Breast epithelium (tissue), 4 donors: Measurements from ENCODE around the gene GPR162. TPM values are rescaled to one million over a fixed set of nuclear protein-coding genes. Genes with fewer than 3 reads are reported as not detected.

ENCODE experiments used
- DNase-seq, 2 donors: peaks; one replicate each; pipeline ENCODE4 v3.0.0-alpha.2; 2019; ENCODE audit warnings: low spot score in 2 of 2
- H3K27ac ChIP-seq, 2 donors: fragments of 200-600 bp; sonication (generic) in 1 of 2; one replicate each; pipeline ENCODE4 v1.5.1; 2016 to 2019; ENCODE audit warnings: mild to moderate bottlenecking in 1 of 2
- H3K27me3 ChIP-seq, 2 donors: fragments of 200-600 bp; sonication (generic) in 1 of 2; one replicate each; pipeline versions ENCODE4 v1.5.1 to v1.6.0; 2017 to 2019; ENCODE audit warnings: control low read depth in 1 of 2, mild to moderate bottlenecking in 1 of 2
- H3K36me3 ChIP-seq: fragments of 200-600 bp; one replicate; pipeline ENCODE4 v1.5.1; 2019
- H3K4me1 ChIP-seq, 2 donors: fragments of 200-600 bp; sonication (generic); one replicate each; pipeline ENCODE4 v1.5.1; 2016 to 2019; ENCODE audit warnings: control low read depth in 1 of 2
- H3K4me3 ChIP-seq, 3 donors: fragments of 200-600 bp; sonication (generic); 1 replicate in 2 of 3; 2 replicates in 1 of 3; pipeline ENCODE4 v1.5.1; 2016 to 2019; ENCODE audit warnings: mild to moderate bottlenecking in 3 of 3, moderate library complexity in 2 of 3
- H3K9me3 ChIP-seq, 2 donors: fragments of 200-600 bp; sonication (generic) in 1 of 2; one replicate each; pipeline ENCODE4 v1.5.1; 2016 to 2019; ENCODE audit warnings: control low read depth in 1 of 2
- POLR2A ChIP-seq: fragments of 450-650 bp; IDR thresholded peaks from one replicate; pipeline ENCODE4 v1.6.1; 2016; ENCODE audit warnings: antibody characterized with exemption, mild to moderate bottlenecking, moderate library complexity
- POLR2AphosphoS5 ChIP-seq, 3 donors: sonication (generic); formaldehyde crosslinking; IDR thresholded peaks; one replicate each; pipeline ENCODE4 v1.6.1; 2017; ENCODE audit warnings: antibody characterized with exemption in 3 of 3
- intact Hi-C: fragments of 100-400 bp; cut with DNase I; formaldehyde crosslinking; loops from one replicate; pipeline ENCODE4 v1.15.1; 2023; ENCODE audit warnings: low total_unique reads
- total RNA-seq, 3 donors: library from RNA; depleted of rRNA; stranded (reverse); fragments of >200 nt; gene quantifications; one replicate each; pipeline ENCODE4 v1.1.0, GENCODE V29; 2016
- TF ChIP-seq, protein P1 (sequence below), 3 donors: fragments of 450-650 bp; IDR thresholded peaks; one replicate each; pipeline ENCODE4 v1.5.1; 2016 to 2017; ENCODE audit warnings: antibody characterized with exemption in 3 of 3, mild to moderate bottlenecking in 3 of 3, moderate library complexity in 3 of 3

The GPR162 gene
- total RNA-seq, result 1 to 10 TPM; 2.6 to 4.2 (median 4.1) TPM

DNA sequence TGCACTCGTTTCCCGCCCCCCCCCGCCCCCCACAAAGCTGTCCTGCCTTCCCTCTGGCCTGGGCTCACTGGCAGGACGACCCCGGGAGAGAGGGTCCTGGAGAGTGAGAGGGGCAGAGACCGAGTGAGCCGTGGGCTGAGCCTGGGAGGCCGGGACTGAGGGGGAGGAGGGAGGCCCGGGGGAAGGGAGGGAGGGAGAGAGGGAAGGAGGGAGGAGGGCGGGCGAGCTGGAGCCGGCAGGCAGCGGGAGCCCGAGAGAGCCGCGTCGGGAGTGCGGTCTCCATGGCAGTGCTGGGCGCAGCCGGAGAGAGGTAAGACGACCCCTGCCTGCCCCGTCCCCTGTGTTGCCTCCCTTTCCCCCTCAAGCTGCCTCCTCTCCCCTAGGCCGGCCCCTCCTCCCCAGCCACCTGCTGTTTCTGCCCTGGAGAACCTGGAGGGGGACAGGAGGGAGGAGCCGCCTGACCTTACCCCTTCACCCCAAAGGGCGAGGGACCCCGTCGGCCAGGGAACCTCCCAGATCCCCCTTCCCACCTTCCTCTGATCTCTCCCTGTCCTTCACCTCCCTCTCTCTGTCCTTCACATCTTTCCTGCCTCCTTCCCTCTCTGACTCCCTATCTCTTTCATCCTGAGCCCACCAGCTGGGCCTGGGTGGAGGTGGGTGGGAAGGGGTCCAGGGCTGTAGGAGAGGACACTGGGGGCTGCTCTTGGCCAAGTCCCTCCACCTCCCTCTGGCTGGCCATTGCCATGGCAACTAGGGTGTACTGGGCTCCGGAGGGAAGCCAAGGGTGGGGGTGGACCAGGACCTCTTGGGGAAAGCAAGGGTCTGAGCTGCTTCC, at the start of gene GPR162:
Gene GPR162, plus strand, starts transcription at position 231 of the 835 bp plus-strand sequence. CDS start 2,078 bp downstream, outside the sequence.
- TF ChIP-seq, protein P1, sequence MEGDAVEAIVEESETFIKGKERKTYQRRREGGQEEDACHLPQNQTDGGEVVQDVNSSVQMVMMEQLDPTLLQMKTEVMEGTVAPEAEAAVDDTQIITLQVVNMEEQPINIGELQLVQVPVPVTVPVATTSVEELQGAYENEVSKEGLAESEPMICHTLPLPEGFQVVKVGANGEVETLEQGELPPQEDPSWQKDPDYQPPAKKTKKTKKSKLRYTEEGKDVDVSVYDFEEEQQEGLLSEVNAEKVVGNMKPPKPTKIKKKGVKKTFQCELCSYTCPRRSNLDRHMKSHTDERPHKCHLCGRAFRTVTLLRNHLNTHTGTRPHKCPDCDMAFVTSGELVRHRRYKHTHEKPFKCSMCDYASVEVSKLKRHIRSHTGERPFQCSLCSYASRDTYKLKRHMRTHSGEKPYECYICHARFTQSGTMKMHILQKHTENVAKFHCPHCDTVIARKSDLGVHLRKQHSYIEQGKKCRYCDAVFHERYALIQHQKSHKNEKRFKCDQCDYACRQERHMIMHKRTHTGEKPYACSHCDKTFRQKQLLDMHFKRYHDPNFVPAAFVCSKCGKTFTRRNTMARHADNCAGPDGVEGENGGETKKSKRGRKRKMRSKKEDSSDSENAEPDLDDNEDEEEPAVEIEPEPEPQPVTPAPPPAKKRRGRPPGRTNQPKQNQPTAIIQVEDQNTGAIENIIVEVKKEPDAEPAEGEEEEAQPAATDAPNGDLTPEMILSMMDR (IDR thresholded peaks at IDR 0.05), result no peak
- no peak for TF ChIP-seq POLR2A
- TF ChIP-seq POLR2AphosphoS5 (IDR thresholded peaks at IDR 0.05), result no peak
- Histone ChIP-seq H3K36me3 (no peaks in the 10 kb centered on the region), H3K9me3 (no peaks in the 10 kb centered on the region), H3K27me3 (peaks cover 5 to 19% of the 10 kb centered on the region in 2 donors), H3K27ac (peak within 1 kb of the TSS in 1 of 2 donors; percentile 48), H3K4me1 (peaks cover 0 to 4% of the 10 kb centered on the region in 2 donors), H3K4me3 (peak within 1 kb of the TSS; percentile 35 to 67 (median 48))
- no peak for DNase-seq
- intact Hi-C loops, result loop anchor here (10.0 kb wide), 1 partner anchor 207 kb away; no protein-coding TSS in a partner anchor

GRCh38 chr12:6772331-6772695, 49.3 kb upstream of the GPR162 start, which contains the start of gene LAG3:
Gene LAG3, plus strand, starts transcription at chr12:6772520. Its CDS starts 333 bp downstream, at chr12:6772853.
- DNase-seq, result no peak
- H3K4me3 ChIP-seq, result peak within 1 kb of the TSS in 1 of 3 donors; percentile 46

GRCh38 chr12:6772726-6773589, 48.7 kb upstream of the GPR162 start:
- Histone ChIP-seq H3K36me3 (no peaks in the 10 kb centered on the region), H3K4me1 (peaks cover 4 to 22% of the 10 kb centered on the region in 2 donors), H3K27me3 (no peaks in the 10 kb centered on the region), H3K4me3 (peak overlapping the region in 1 of 3 donors; percentile 46), H3K9me3 (no peaks in the 10 kb centered on the region), H3K27ac (no peak overlapping the region)
- TF ChIP-seq, protein P1 (IDR thresholded peaks at IDR 0.05), result no peak
- TF ChIP-seq POLR2A, result no peak
- TF ChIP-seq POLR2AphosphoS5 (IDR thresholded peaks at IDR 0.05), result no peak
- intact Hi-C loops, result no loop called here
- DNase-seq, result no peak

More at GRCh38 chr12:6772331-6772695, 49.3 kb upstream of the GPR162 start, which contains the start of gene LAG3:
- TF ChIP-seq POLR2AphosphoS5 (IDR thresholded peaks at IDR 0.05), result no peak
- TF ChIP-seq POLR2A, result no peak
- TF ChIP-seq, protein P1 (IDR thresholded peaks at IDR 0.05), result no peak
- H3K27ac ChIP-seq, result peak within 1 kb of the TSS; percentile 26 to 60
- H3K4me1 ChIP-seq, result peaks cover 4 to 23% of the 10 kb centered on the region in 2 donors
- H3K9me3 ChIP-seq, result no peaks in the 10 kb centered on the region
- no peaks in the 10 kb centered on the region for H3K27me3 ChIP-seq
- no peaks in the 10 kb centered on the region for H3K36me3 ChIP-seq
- intact Hi-C loops, result no loop called here

DNA sequence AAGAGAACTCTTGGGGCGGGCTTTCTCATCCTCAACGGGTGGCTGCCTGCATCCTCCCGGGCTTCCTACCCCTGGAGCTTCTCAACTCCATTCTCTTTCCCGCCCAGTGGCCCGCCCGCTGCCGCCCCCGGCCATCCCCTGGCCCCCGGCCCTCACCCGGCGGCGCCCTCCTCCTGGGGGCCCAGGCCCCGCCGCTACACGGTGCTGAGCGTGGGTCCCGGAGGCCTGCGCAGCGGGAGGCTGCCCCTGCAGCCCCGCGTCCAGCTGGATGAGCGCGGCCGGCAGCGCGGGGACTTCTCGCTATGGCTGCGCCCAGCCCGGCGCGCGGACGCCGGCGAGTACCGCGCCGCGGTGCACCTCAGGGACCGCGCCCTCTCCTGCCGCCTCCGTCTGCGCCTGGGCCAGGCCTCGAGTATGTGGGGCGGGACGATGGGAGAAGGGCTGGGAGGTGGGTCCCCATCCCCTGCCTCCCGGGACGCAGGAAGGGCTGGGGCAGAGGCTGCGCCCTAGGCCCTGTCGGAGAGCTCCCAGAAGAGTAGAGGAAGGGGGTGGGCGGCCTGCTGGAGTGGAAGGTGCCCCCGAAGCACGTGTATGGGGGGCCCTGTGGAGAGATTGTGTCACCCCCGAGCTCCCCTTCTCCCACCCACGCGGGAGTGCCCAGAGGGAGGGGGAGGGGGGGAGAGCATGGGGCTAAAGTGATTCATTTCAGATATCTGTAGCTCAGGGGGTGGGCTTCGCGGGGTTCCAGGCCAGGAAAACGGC, 47.9 kb upstream of the GPR162 start:
- Histone ChIP-seq H3K27me3 (no peaks in the 10 kb centered on the region), H3K4me1 (peaks cover 2 to 13% of the 10 kb centered on the region in 2 donors), H3K4me3 (peak overlapping the region in 1 of 3 donors; percentile 46), H3K36me3 (no peaks in the 10 kb centered on the region), H3K27ac (peak overlapping the region in 1 of 2 donors; percentile 9), H3K9me3 (no peaks in the 10 kb centered on the region)
- no peak for TF ChIP-seq POLR2AphosphoS5 (IDR thresholded peaks at IDR 0.05)
- TF ChIP-seq POLR2A, result no peak
- TF ChIP-seq, protein P1 (IDR thresholded peaks at IDR 0.05), result no peak
- intact Hi-C loops, result no loop called here
- no peak for DNase-seq
